ENCODE measurements around the gene ANKS6. TPM values are rescaled to one million over a fixed set of nuclear protein-coding genes. Genes with fewer than 3 reads are reported as not detected.

The ANKS6 gene
- total and polyA plus RNA-seq, 4 donors = 1.9 to 6.3 (median 2.9) TPM

- H3K27me3 ChIP-seq (ENCODE audit: control insufficient read depth in 4 of 4, insufficient read depth in 4 of 4, low read length in 3 of 4) = no peaks in the 10 kb centered on the region
- TF ChIP-seq HNF4A (conservative IDR thresholded peaks at IDR 0.05) (no peak), HNF4G (IDR thresholded peaks at IDR 0.05) (no peak), FOXA1 (IDR thresholded peaks at IDR 0.05) (no peak), GABPA (IDR thresholded peaks at IDR 0.05 in 1 of 2, conservative IDR thresholded peaks at IDR 0.05 in 1 of 2) (no peak), RAD21 (IDR thresholded peaks at IDR 0.05) (peak; percentile 79 to 86), REST (IDR thresholded peaks at IDR 0.05) (no peak), EGR1 (IDR thresholded peaks at IDR 0.05; ENCODE audit: low read depth in 2 of 2) (no peak), FOXA2 (IDR thresholded peaks at IDR 0.05) (no peak), NR2F2 (IDR thresholded peaks at IDR 0.05) (no peak), RXRA (IDR thresholded peaks at IDR 0.05) (no peak), SP1 (IDR thresholded peaks at IDR 0.05) (peak; percentile 17), TAF1 (conservative IDR thresholded peaks at IDR 0.05) (no peak), CTCF (IDR thresholded peaks at IDR 0.05; ENCODE audit: low read depth, low read length, missing input control) (peak; percentile 97)
- no peak overlapping the region for H3K4me3 ChIP-seq (ENCODE audit: low read depth in 1 of 3, low read length in 3 of 3)
- no peak overlapping the region for H3K9ac ChIP-seq (ENCODE audit: low read depth in 1 of 2, low read length in 2 of 2)
- H3K27ac ChIP-seq (ENCODE audit: low read depth in 1 of 2, low read length in 2 of 2) = no peak overlapping the region
- no peaks in the 10 kb centered on the region for H3K36me3 ChIP-seq (ENCODE audit: control insufficient read depth in 4 of 4, insufficient read depth in 3 of 4, low read depth in 1 of 4, low read length in 3 of 4)
- no peaks in the 10 kb centered on the region for H3K9me3 ChIP-seq (ENCODE audit: control insufficient read depth in 4 of 4, low read length in 3 of 4)
- peaks cover 0 to 8% (median 1%) of the 10 kb centered on the region in 4 donors for H3K4me1 ChIP-seq (ENCODE audit: control insufficient read depth in 4 of 4, insufficient read depth in 4 of 4, low read length in 3 of 4)
- WGBS = 59% methylated on average over 10 of the region's 10 CpGs
- DNase-seq (ENCODE audit: low spot score) = peak; percentile 82
These were observed 5.3 kb downstream of the ANKS6 start for GRCh38 chr9:98790842-98791607.

GRCh38 chr9:98790134-98790841 is 6.1 kb downstream of the ANKS6 start:
- no peaks in the 10 kb centered on the region for H3K27me3 ChIP-seq (ENCODE audit: control insufficient read depth in 4 of 4, insufficient read depth in 4 of 4, low read length in 3 of 4)
- H3K9me3 ChIP-seq (ENCODE audit: control insufficient read depth in 4 of 4, low read length in 3 of 4) = no peaks in the 10 kb centered on the region
- peaks cover 0 to under 1% (median 0%) of the 10 kb centered on the region in 4 donors for H3K4me1 ChIP-seq (ENCODE audit: control insufficient read depth in 4 of 4, insufficient read depth in 4 of 4, low read length in 3 of 4)
- no peak overlapping the region for H3K9ac ChIP-seq (ENCODE audit: low read depth in 1 of 2, low read length in 2 of 2)
- TF ChIP-seq ATF3 (IDR thresholded peaks at IDR 0.05) = no peak
- TF ChIP-seq MAX (IDR thresholded peaks at IDR 0.05) = no peak
- TF ChIP-seq REST (IDR thresholded peaks at IDR 0.05) = no peak
- TF ChIP-seq GABPA (IDR thresholded peaks at IDR 0.05 in 1 of 2, conservative IDR thresholded peaks at IDR 0.05 in 1 of 2) = no peak
- no peak for TF ChIP-seq HNF4A (conservative IDR thresholded peaks at IDR 0.05)
- TF ChIP-seq SP1 (IDR thresholded peaks at IDR 0.05) = no peak
- no peak for TF ChIP-seq RAD21 (IDR thresholded peaks at IDR 0.05)
- no peak for TF ChIP-seq TAF1 (conservative IDR thresholded peaks at IDR 0.05)
- no peak for TF ChIP-seq RXRA (IDR thresholded peaks at IDR 0.05)
- no peak for TF ChIP-seq NR2F2 (IDR thresholded peaks at IDR 0.05)
- no peak for TF ChIP-seq CTCF (IDR thresholded peaks at IDR 0.05; ENCODE audit: low read depth, low read length, missing input control)
- no peak for TF ChIP-seq YY1 (IDR thresholded peaks at IDR 0.05)
- TF ChIP-seq FOXA1 (IDR thresholded peaks at IDR 0.05) = no peak
- no peak for TF ChIP-seq EGR1 (IDR thresholded peaks at IDR 0.05; ENCODE audit: low read depth in 2 of 2)
- H3K27ac ChIP-seq (ENCODE audit: low read depth in 1 of 2, low read length in 2 of 2) = no peak overlapping the region
- WGBS = 92% methylated on average over 25 of the region's 25 CpGs
- no peak overlapping the region for H3K4me3 ChIP-seq (ENCODE audit: low read depth in 1 of 3, low read length in 3 of 3)
- no peaks in the 10 kb centered on the region for H3K36me3 ChIP-seq (ENCODE audit: control insufficient read depth in 4 of 4, insufficient read depth in 3 of 4, low read depth in 1 of 4, low read length in 3 of 4)
- no peak for DNase-seq (ENCODE audit: low spot score)
